WTC11 (cell line): ENCODE data around the gene WDR1. TPM values are rescaled to one million over a fixed set of nuclear protein-coding genes. Genes with fewer than 3 reads are reported as not detected.

Source experiments
- ATAC-seq: fragments of 200-7000 bp; cut with Tn5 transposase; 2 replicates; pipeline ENCODE4 v1.10.0; 2021; ENCODE audit warnings: mild to moderate bottlenecking, moderate library complexity
- CTCF ChIA-PET: fragments of 300-600 bp; sonication (Branson Sonifier 250); formaldehyde crosslinking; loops from one replicate; lab custom pipeline; 2021; ENCODE audit warnings: antibody characterized with exemption; lab: Charles Lee
- POLR2A ChIA-PET: fragments of 350-600 bp; sonication (Branson Sonifier 250); formaldehyde crosslinking; loops from one replicate; lab custom pipeline; 2021; ENCODE audit warnings: antibody characterized with exemption; lab: Charles Lee
- DNase-seq: peaks from one replicate; pipeline ENCODE4 v3.0.0; 2021; ENCODE audit warnings: low spot score
- H3K27ac Mint-ChIP-seq: 2 replicates; pipeline ENCODE4 v1.8.0; 2021; ENCODE audit warnings: mixed read lengths
- H3K27me3 Mint-ChIP-seq: 2 replicates; pipeline ENCODE4 v1.8.0; 2021; ENCODE audit warnings: low read depth, mild to moderate bottlenecking, moderate library complexity, mixed read lengths
- H3K36me3 Mint-ChIP-seq: 2 replicates; pipeline ENCODE4 v1.8.0; 2021; ENCODE audit warnings: mixed read lengths
- H3K4me1 Mint-ChIP-seq: 2 replicates; pipeline ENCODE4 v1.8.0; 2022; ENCODE audit warnings: mixed read lengths
- H3K4me3 Mint-ChIP-seq: 2 replicates; pipeline ENCODE4 v1.8.0; 2021; ENCODE audit warnings: mild to moderate bottlenecking, moderate library complexity, mixed read lengths
- H3K9me3 Mint-ChIP-seq: 2 replicates; pipeline ENCODE4 v1.8.0; 2021; ENCODE audit warnings: mixed read lengths
- CBFB ChIP-seq: sonication (generic); formaldehyde crosslinking; IDR thresholded peaks from 2 replicates; pipeline ENCODE4 v1.8.1; 2022; ENCODE audit warnings: mild to moderate bottlenecking, low read depth, missing genetic modification reagents
- CREB1 ChIP-seq: sonication (generic); formaldehyde crosslinking; IDR thresholded peaks from 2 replicates; pipeline ENCODE4 v1.8.0; 2023; ENCODE audit warnings: mild to moderate bottlenecking, missing genetic modification reagents
- CREM ChIP-seq: sonication (generic); formaldehyde crosslinking; IDR thresholded peaks from 2 replicates; pipeline ENCODE4 v1.8.1; 2022; ENCODE audit warnings: mild to moderate bottlenecking, missing genetic modification reagents, moderate library complexity
- ETV6 ChIP-seq: sonication (generic); formaldehyde crosslinking; IDR thresholded peaks from 2 replicates; pipeline ENCODE4 v1.8.1; 2022; ENCODE audit warnings: mild to moderate bottlenecking, missing genetic modification reagents
- IRF2 ChIP-seq: sonication (generic); formaldehyde crosslinking; IDR thresholded peaks from 2 replicates; pipeline ENCODE4 v1.8.0; 2022; ENCODE audit warnings: low read depth, missing genetic modification reagents, borderline replicate concordance
- MLX ChIP-seq: sonication (generic); formaldehyde crosslinking; IDR thresholded peaks from 2 replicates; pipeline ENCODE4 v1.8.1; 2023; ENCODE audit warnings: mild to moderate bottlenecking, missing genetic modification reagents, moderate library complexity
- NFE2L1 ChIP-seq: sonication (generic); formaldehyde crosslinking; IDR thresholded peaks from 2 replicates; pipeline ENCODE4 v1.8.1; 2023; ENCODE audit warnings: missing genetic modification reagents
- NFYB ChIP-seq: sonication (generic); formaldehyde crosslinking; conservative IDR thresholded peaks from 2 replicates; pipeline ENCODE4 v1.8.0; 2022; ENCODE audit warnings: low read depth, missing genetic modification reagents
- RELA ChIP-seq: sonication (generic); formaldehyde crosslinking; IDR thresholded peaks from 2 replicates; pipeline ENCODE4 v1.8.1; 2022; ENCODE audit warnings: missing genetic modification reagents, mild to moderate bottlenecking, borderline replicate concordance
- RORB ChIP-seq: fragments of 250-450 bp; sonication (Bioruptor Pico); IDR thresholded peaks from 2 replicates; pipeline ENCODE4 v1.9.0; 2021; ENCODE audit warnings: mild to moderate bottlenecking
- TEAD4 ChIP-seq: sonication (generic); formaldehyde crosslinking; IDR thresholded peaks from 2 replicates; pipeline ENCODE4 v1.8.0; 2022; ENCODE audit warnings: mild to moderate bottlenecking, missing genetic modification reagents
- USF2 ChIP-seq: sonication (generic); formaldehyde crosslinking; IDR thresholded peaks from 2 replicates; pipeline ENCODE4 v1.8.1; 2023; ENCODE audit warnings: mild to moderate bottlenecking, missing genetic modification reagents, moderate library complexity
- ZNF396 ChIP-seq: fragments of 250-450 bp; sonication (Bioruptor Pico); IDR thresholded peaks from 2 replicates; pipeline ENCODE4 v1.8.0; 2021; ENCODE audit warnings: mild to moderate bottlenecking, moderate library complexity, borderline replicate concordance
- ZNF416 ChIP-seq: fragments of 250-450 bp; sonication (Bioruptor Pico); IDR thresholded peaks from 2 replicates; pipeline ENCODE4 v1.9.0; 2021; ENCODE audit warnings: mild to moderate bottlenecking, inconsistent platforms
- ZNF423 ChIP-seq: fragments of 250-450 bp; sonication (Bioruptor Pico); IDR thresholded peaks from 2 replicates; pipeline ENCODE4 v2.1.2; 2022; ENCODE audit warnings: mild to moderate bottlenecking, moderate library complexity
- ZNF532 ChIP-seq: fragments of 250-450 bp; sonication (Bioruptor Pico); IDR thresholded peaks from 2 replicates; pipeline ENCODE4 v1.9.0; 2021; ENCODE audit warnings: mild to moderate bottlenecking, borderline replicate concordance
- ZNF671 ChIP-seq: fragments of 250-450 bp; sonication (Bioruptor Pico); IDR thresholded peaks from 2 replicates; pipeline ENCODE4 v1.8.0; 2021; ENCODE audit warnings: mild to moderate bottlenecking
- total RNA-seq: library from RNA; stranded (reverse); gene quantifications from 3 replicates; pipeline ENCODE4 v1.2.3, GENCODE V29; 2021
- TF ChIP-seq, protein P1 (sequence below): sonication (generic); formaldehyde crosslinking; IDR thresholded peaks from 2 replicates; pipeline ENCODE4 v1.8.0; 2022; ENCODE audit warnings: missing genetic modification reagents
- TF ChIP-seq, protein P2 (sequence below): sonication (generic); formaldehyde crosslinking; IDR thresholded peaks from 2 replicates; pipeline ENCODE4 v1.8.0; 2022; ENCODE audit warnings: mild to moderate bottlenecking, missing genetic modification reagents
- TF ChIP-seq, protein P3 (sequence below): fragments of 250-450 bp; sonication (Bioruptor Pico); IDR thresholded peaks from 2 replicates; pipeline ENCODE4 v1.9.0; 2021; ENCODE audit warnings: moderate library complexity, mild to moderate bottlenecking, inconsistent platforms, borderline replicate concordance
- TF ChIP-seq, protein P4 (sequence below): sonication (generic); formaldehyde crosslinking; IDR thresholded peaks from 2 replicates; pipeline ENCODE4 v1.8.1; 2023; ENCODE audit warnings: mild to moderate bottlenecking, moderate library complexity, missing genetic modification reagents

WDR1 gene
- total RNA-seq, 1 experiment from 2014 or later = 288 TPM

DNA sequence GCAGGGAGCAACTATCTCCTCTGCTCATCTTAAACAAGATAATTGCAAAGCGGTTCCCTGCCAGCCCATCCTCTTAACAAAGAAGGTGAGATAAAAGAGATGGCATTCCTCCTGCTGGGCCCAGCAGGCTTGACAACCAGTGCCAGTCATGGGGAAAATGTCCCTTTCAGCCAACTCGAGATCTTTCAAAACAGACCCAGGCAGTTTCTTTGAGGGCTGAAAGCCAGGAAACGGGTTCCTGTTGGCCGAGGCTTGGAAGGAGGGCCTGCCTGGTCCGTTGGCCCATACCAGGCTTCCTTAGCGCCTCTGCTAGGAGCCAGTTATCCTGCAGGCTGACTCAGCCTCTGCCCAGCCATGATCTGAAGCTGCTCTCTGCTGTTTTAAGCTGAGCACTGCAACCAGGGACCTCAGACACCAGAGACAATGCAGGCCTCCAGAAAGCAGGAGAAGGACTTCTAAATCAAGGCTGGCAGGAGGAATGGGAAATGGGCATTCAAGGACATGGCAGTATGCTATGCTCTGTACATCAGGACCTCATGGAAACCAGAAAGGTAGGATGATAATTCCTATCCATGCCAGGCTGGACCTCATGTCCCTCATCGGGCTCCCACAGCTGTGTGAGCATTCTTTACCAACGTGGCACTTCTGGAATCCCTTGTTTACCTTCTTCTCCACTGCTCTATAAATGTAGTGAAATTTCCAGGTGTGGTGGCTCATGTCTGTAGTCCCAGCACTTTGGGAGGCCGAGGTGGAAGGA is 52.9 kb downstream of the WDR1 start (continued):
- TF ChIP-seq ZNF423 (CRISPR knock-in tag) = peak; percentile 65

GRCh38 chr4:10061650-10062415 is 54.8 kb downstream of the WDR1 start:
- TF ChIP-seq, protein P1, sequence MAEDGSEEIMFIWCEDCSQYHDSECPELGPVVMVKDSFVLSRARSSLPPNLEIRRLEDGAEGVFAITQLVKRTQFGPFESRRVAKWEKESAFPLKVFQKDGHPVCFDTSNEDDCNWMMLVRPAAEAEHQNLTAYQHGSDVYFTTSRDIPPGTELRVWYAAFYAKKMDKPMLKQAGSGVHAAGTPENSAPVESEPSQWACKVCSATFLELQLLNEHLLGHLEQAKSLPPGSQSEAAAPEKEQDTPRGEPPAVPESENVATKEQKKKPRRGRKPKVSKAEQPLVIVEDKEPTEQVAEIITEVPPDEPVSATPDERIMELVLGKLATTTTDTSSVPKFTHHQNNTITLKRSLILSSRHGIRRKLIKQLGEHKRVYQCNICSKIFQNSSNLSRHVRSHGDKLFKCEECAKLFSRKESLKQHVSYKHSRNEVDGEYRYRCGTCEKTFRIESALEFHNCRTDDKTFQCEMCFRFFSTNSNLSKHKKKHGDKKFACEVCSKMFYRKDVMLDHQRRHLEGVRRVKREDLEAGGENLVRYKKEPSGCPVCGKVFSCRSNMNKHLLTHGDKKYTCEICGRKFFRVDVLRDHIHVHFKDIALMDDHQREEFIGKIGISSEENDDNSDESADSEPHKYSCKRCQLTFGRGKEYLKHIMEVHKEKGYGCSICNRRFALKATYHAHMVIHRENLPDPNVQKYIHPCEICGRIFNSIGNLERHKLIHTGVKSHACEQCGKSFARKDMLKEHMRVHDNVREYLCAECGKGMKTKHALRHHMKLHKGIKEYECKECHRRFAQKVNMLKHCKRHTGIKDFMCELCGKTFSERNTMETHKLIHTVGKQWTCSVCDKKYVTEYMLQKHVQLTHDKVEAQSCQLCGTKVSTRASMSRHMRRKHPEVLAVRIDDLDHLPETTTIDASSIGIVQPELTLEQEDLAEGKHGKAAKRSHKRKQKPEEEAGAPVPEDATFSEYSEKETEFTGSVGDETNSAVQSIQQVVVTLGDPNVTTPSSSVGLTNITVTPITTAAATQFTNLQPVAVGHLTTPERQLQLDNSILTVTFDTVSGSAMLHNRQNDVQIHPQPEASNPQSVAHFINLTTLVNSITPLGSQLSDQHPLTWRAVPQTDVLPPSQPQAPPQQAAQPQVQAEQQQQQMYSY (CRISPR knock-in tag) = no peak
- TF ChIP-seq CREM (CRISPR knock-in tag) (no peak), CREB1 (no peak), ZNF532 (CRISPR knock-in tag) (no peak), ZNF671 (CRISPR knock-in tag) (no peak), MLX (CRISPR knock-in tag) (no peak), RELA (CRISPR knock-in tag) (no peak), IRF2 (CRISPR knock-in tag) (no peak), CBFB (CRISPR knock-in tag) (no peak), ZNF396 (CRISPR knock-in tag) (no peak), NFE2L1 (no peak), ZNF416 (no peak), RORB (CRISPR knock-in tag) (no peak), NFYB (CRISPR knock-in tag) (no peak), ETV6 (no peak), TEAD4 (CRISPR knock-in tag) (no peak), USF2 (CRISPR knock-in tag) (no peak)
- TF ChIP-seq, protein P2, sequence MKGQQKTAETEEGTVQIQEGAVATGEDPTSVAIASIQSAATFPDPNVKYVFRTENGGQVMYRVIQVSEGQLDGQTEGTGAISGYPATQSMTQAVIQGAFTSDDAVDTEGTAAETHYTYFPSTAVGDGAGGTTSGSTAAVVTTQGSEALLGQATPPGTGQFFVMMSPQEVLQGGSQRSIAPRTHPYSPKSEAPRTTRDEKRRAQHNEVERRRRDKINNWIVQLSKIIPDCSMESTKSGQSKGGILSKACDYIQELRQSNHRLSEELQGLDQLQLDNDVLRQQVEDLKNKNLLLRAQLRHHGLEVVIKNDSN = no peak
- TF ChIP-seq, protein P3, sequence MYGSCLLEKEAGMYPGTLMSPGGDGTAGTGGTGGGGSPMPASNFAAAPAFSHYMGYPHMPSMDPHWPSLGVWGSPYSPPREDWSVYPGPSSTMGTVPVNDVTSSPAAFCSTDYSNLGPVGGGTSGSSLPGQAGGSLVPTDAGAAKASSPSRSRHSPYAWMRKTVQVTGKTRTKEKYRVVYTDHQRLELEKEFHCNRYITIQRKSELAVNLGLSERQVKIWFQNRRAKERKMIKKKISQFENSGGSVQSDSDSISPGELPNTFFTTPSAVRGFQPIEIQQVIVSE = no peak
- TF ChIP-seq, protein P4, sequence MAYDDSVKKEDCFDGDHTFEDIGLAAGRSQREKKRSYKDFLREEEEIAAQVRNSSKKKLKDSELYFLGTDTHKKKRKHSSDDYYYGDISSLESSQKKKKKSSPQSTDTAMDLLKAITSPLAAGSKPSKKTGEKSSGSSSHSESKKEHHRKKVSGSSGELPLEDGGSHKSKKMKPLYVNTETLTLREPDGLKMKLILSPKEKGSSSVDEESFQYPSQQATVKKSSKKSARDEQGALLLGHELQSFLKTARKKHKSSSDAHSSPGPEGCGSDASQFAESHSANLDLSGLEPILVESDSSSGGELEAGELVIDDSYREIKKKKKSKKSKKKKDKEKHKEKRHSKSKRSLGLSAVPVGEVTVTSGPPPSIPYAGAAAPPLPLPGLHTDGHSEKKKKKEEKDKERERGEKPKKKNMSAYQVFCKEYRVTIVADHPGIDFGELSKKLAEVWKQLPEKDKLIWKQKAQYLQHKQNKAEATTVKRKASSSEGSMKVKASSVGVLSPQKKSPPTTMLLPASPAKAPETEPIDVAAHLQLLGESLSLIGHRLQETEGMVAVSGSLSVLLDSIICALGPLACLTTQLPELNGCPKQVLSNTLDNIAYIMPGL = no peak
- CTCF ChIA-PET = interaction anchor here (1.0 to 2.3 kb wide), 3 partner anchors 26 to 48 kb away, joined by 3 to 16 read pairs (median 5); no protein-coding TSS in a partner anchor

More at GRCh38 chr4:10061650-10062415, 54.8 kb downstream of the WDR1 start:
- H3K36me3 Mint-ChIP-seq = no peaks in the 10 kb centered on the region
- H3K4me1 Mint-ChIP-seq = peaks cover 12% of the 10 kb centered on the region
- no peaks in the 10 kb centered on the region for H3K27me3 Mint-ChIP-seq
- H3K4me3 Mint-ChIP-seq = no peak overlapping the region
- no peak overlapping the region for H3K27ac Mint-ChIP-seq
- POLR2A ChIA-PET = no interaction called here
- no peaks in the 10 kb centered on the region for H3K9me3 Mint-ChIP-seq
- no peak for DNase-seq
- no peak for ATAC-seq
